NCI-H748 treated with DMSO at 0.1 percent for 48 hours (cell line): ENCODE data around the gene NOS3.
"Not testable (repeated sequence)": the region's sequence is repeated elsewhere in the genome, so short reads cannot be mapped to it uniquely, and the experiment has no call there.

ENCODE experiments used
- DNase-seq: peaks from one replicate; lab custom pipeline; 2025; lab: John Stamatoyannopoulos, UW

NOS3 gene

GRCh38 chr7:151000897-151001495 is 10.2 kb downstream of the NOS3 start:
- no peak for DNase-seq

GRCh38 chr7:151001546-151001945 is 10.7 kb downstream of the NOS3 start:
- DNase-seq: no peak

- DNase-seq: peak; percentile 47
These were observed 12.8 kb downstream of the NOS3 start for GRCh38 chr7:151003572-151003971.

GRCh38 chr7:151005566-151005965 is 14.7 kb downstream of the NOS3 start:
- DNase-seq: no peak

GRCh38 chr7:151006590-151007300 is 15.9 kb downstream of the NOS3 start:
- no peak for DNase-seq

GRCh38 chr7:151007469-151007898 is 16.7 kb downstream of the NOS3 start:
- DNase-seq: no peak

GRCh38 chr7:151008143-151008510 is 17.3 kb downstream of the NOS3 start:
- DNase-seq: no peak

GRCh38 chr7:151008511-151009323 is 17.9 kb downstream of the NOS3 start:
- DNase-seq: no peak

GRCh38 chr7:151009327-151010036 is 18.7 kb downstream of the NOS3 start:
- no peak for DNase-seq

- DNase-seq: no peak
These were observed 19.2 kb downstream of the NOS3 start for GRCh38 chr7:151010037-151010306.

- DNase-seq: no peak
These were observed 19.7 kb downstream of the NOS3 start for GRCh38 chr7:151010307-151011096.

- DNase-seq: no peak
These were observed 20.2 kb downstream of the NOS3 start for GRCh38 chr7:151011097-151011409.

GRCh38 chr7:151011616-151012015 is 20.8 kb downstream of the NOS3 start:
- not testable (repeated sequence) for DNase-seq

- no peak for DNase-seq
These were observed 21.3 kb downstream of the NOS3 start for GRCh38 chr7:151012031-151012692.

- DNase-seq: no peak
These were observed 22.1 kb downstream of the NOS3 start for GRCh38 chr7:151012911-151013347.

GRCh38 chr7:151013356-151013732 is 22.5 kb downstream of the NOS3 start:
- DNase-seq: no peak

- no peak for DNase-seq
These were observed 23.1 kb downstream of the NOS3 start for GRCh38 chr7:151013733-151014497.

GRCh38 chr7:151014950-151015349 is 24.1 kb downstream of the NOS3 start:
- no peak for DNase-seq

GRCh38 chr7:151015967-151016366 is 25.1 kb downstream of the NOS3 start:
- no peak for DNase-seq

GRCh38 chr7:151016505-151016904 is 25.7 kb downstream of the NOS3 start:
- no peak for DNase-seq

GRCh38 chr7:151016942-151017341 is 26.1 kb downstream of the NOS3 start:
- no peak for DNase-seq
